ENCODE results near the gene IRGM. TPM values are rescaled to one million over a fixed set of nuclear protein-coding genes. Genes with fewer than 3 reads are reported as not detected.

The IRGM gene
- total and polyA plus RNA-seq, 5 donors: not detected

- no peak overlapping the region for H3K27ac ChIP-seq (ENCODE audit: low read length)
- H3K27me3 ChIP-seq (ENCODE audit: control insufficient read depth, insufficient read depth): no peaks in the 10 kb centered on the region
- no peak for ATAC-seq
- 99% methylated on average over 8 of the region's 8 CpGs for WGBS
- H3K4me1 ChIP-seq (ENCODE audit: control insufficient read depth, insufficient read depth, low read length): no peaks in the 10 kb centered on the region
- intact Hi-C loops (cut with DNase I): no loop called here
- DNase-seq: no peak
- H3K9me3 ChIP-seq (ENCODE audit: control insufficient read depth, low read length): peaks cover 14% of the 10 kb centered on the region
- peak overlapping the region; percentile 10 for H3K4me3 ChIP-seq (ENCODE audit: low read length)
These were observed 49.4 kb downstream of the IRGM start for GRCh38 chr5:150895431-150896428.

Other genes with a start within 250 kb of the IRGM start
- gene SYNPO, start 205.9 kb upstream of the IRGM start, total RNA-seq: 100 to 1,000 TPM; 552 to 675 (median 584) TPM
- gene SYNPO, start 205.9 kb upstream of the IRGM start, polyA plus RNA-seq: 625 TPM
- 1 to 10 TPM; 4.0 to 9.3 (median 5.2) TPM for gene MYOZ3, start 185.3 kb upstream of the IRGM start, total RNA-seq
- 3.3 TPM for gene MYOZ3, start 185.3 kb upstream of the IRGM start, polyA plus RNA-seq
- gene RBM22, start 145.5 kb upstream of the IRGM start, total RNA-seq: 10 to 100 TPM; 25.1 to 30.8 (median 26.4) TPM
- gene RBM22, start 145.5 kb upstream of the IRGM start, polyA plus RNA-seq: 19.3 TPM
- gene DCTN4, start 87.5 kb upstream of the IRGM start, total RNA-seq: 10 to 100 TPM; 41.8 to 51.6 (median 47.6) TPM
- gene DCTN4, start 87.5 kb upstream of the IRGM start, polyA plus RNA-seq: 22.7 TPM
- 10 to 100 TPM; 16.3 to 33.5 (median 19.9) TPM for gene SMIM3, start 67.8 kb upstream of the IRGM start, total RNA-seq
- 22.9 TPM for gene SMIM3, start 67.8 kb upstream of the IRGM start, polyA plus RNA-seq
- 1 to 10 TPM; 1.4 to 2.5 (median 1.6) TPM for gene ZNF300, start 58.5 kb downstream of the IRGM start, total RNA-seq
- 1.6 TPM for gene ZNF300, start 58.5 kb downstream of the IRGM start, polyA plus RNA-seq
- 1,000 to 10,000 TPM; 1,359 to 2,012 (median 1,429) TPM for gene GPX3, start 174.1 kb downstream of the IRGM start, total RNA-seq
- 1,982 TPM for gene GPX3, start 174.1 kb downstream of the IRGM start, polyA plus RNA-seq
- 10 to 100 TPM; 77.0 to 98.2 (median 86.1) TPM for gene TNIP1, start 234.5 kb downstream of the IRGM start, total RNA-seq
- 71.5 TPM for gene TNIP1, start 234.5 kb downstream of the IRGM start, polyA plus RNA-seq